Omental fat pad (tissue), 4 donors: ENCODE data around the gene FANCC. TPM values are rescaled to one million over a fixed set of nuclear protein-coding genes. Genes with fewer than 3 reads are reported as not detected.

Experiments
- ATAC-seq: fragments of 150-250 bp; one replicate; pipeline ENCODE4 v1.9.1; 2016; ENCODE audit warnings: mild to moderate bottlenecking, moderate library complexity; ENCODE audit not compliant: low FRiP score
- DNase-seq: peaks from one replicate; pipeline ENCODE4 v3.0.0-alpha.2; 2019; ENCODE audit warnings: low spot score
- CTCF ChIP-seq, 3 donors: fragments of 450-650 bp; IDR thresholded peaks; one replicate each; pipeline ENCODE4 v1.5.1; 2016 to 2017; ENCODE audit warnings: antibody characterized with exemption in 3 of 3, mild to moderate bottlenecking in 3 of 3, moderate library complexity in 2 of 3
- total RNA-seq, 4 donors: library from RNA; depleted of rRNA; stranded (reverse); fragments of >200 nt; gene quantifications; one replicate each; pipeline ENCODE4 v1.1.0, GENCODE V29; 2016

Gene FANCC
- total RNA-seq, 4 donors from 2014 or later = 4.6 to 6.8 (median 6.1) TPM

GRCh38 chr9:95092262-95093072 lies 225.0 kb downstream of the FANCC start:
- no peak for TF ChIP-seq CTCF (IDR thresholded peaks at IDR 0.05)
- ATAC-seq = peak; percentile 24

GRCh38 chr9:95091601-95092261 lies 225.8 kb downstream of the FANCC start:
- DNase-seq (no peak), ATAC-seq (peak; percentile 7)
- TF ChIP-seq CTCF (IDR thresholded peaks at IDR 0.05) = no peak

More at GRCh38 chr9:95092262-95093072, 225.0 kb downstream of the FANCC start:
- no peak for DNase-seq

- DNase-seq = no peak
- no peak for TF ChIP-seq CTCF (IDR thresholded peaks at IDR 0.05)
- ATAC-seq = no peak
These were observed 226.5 kb downstream of the FANCC start for GRCh38 chr9:95090871-95091577.

- no peak for ATAC-seq
- TF ChIP-seq CTCF (IDR thresholded peaks at IDR 0.05) = no peak
- DNase-seq = no peak
These were observed 227.3 kb downstream of the FANCC start for GRCh38 chr9:95090023-95090791.

- no peak for TF ChIP-seq CTCF (IDR thresholded peaks at IDR 0.05)
- ATAC-seq (no peak), DNase-seq (no peak)
These were observed 228.1 kb downstream of the FANCC start for GRCh38 chr9:95089257-95090022.
